Measurements from ENCODE around the gene SPOCK1. TPM values are rescaled to one million over a fixed set of nuclear protein-coding genes. Genes with fewer than 3 reads are reported as not detected.
A peak's percentile ranks its signal among the peaks of the same experiment; 100 is the strongest.

SPOCK1 gene
- total RNA-seq, 1 experiment from 2014 or later = 9.8 TPM

- peaks cover 18% of the 10 kb centered on the region for H3K4me1 ChIP-seq (ENCODE audit: insufficient read depth, low read length)
- DNase-seq = peak; percentile 72
- peak overlapping the region; percentile 72 for H3K4me2 ChIP-seq (ENCODE audit: low read length)
- POLR2A ChIA-PET (ENCODE audit: unreplicated experiment) = interaction anchor here (0.7 kb wide), 1 partner anchor 128 kb away, joined by 3 read pairs; no protein-coding TSS in a partner anchor
- no peaks in the 10 kb centered on the region for H3F3A ChIP-seq (ENCODE audit: low read length, unreplicated experiment)
- no peaks in the 10 kb centered on the region for H3K79me2 ChIP-seq (ENCODE audit: low read length)
- H3K36me3 ChIP-seq (ENCODE audit: low read depth, low read length) = no peaks in the 10 kb centered on the region
- no peaks in the 10 kb centered on the region for H3K9me3 ChIP-seq (ENCODE audit: low read length)
- intact Hi-C loops (cut with micrococcal nuclease) = no loop called here
- BruUV-seq (replicated peaks) = no TSS peak
- H3K9ac ChIP-seq (ENCODE audit: low read length) = no peak overlapping the region
- no peak for TF ChIP-seq EZH2phosphoT487 (IDR thresholded peaks at IDR 0.05; ENCODE audit: borderline replicate concordance, low read length)
- TF ChIP-seq CTCF (conservative IDR thresholded peaks at IDR 0.05; ENCODE audit: low read depth, low read length) = no peak
- no peak for TF ChIP-seq EZH2 (IDR thresholded peaks at IDR 0.05; ENCODE audit: low read length, unreplicated experiment)
- no peaks in the 10 kb centered on the region for H3K27me3 ChIP-seq (ENCODE audit: low read length)
- H2AFZ ChIP-seq (ENCODE audit: low read length) = peak overlapping the region; percentile 38; the same call in 1 of the 2 replicates
- CTCF ChIA-PET = interaction anchor here (0.5 to 1.1 kb wide), 3 partner anchors 18 to 128 kb away, joined by 3 to 5 read pairs (median 5); no protein-coding TSS in a partner anchor
- peak overlapping the region; percentile 27; the same call in 1 of the 2 replicates for H3K4me3 ChIP-seq (ENCODE audit: low read length)
- no peaks in the 10 kb centered on the region for H4K20me1 ChIP-seq (ENCODE audit: low read length)
- no peaks in the 10 kb centered on the region for H3K9me2 ChIP-seq (replicated peaks; ENCODE audit: low read length)
- H3K27ac ChIP-seq (ENCODE audit: low read length) = peak overlapping the region; percentile 48
- peak; percentile 86 for ATAC-seq
Observed at GRCh38 chr5:137370096-137371071, 128.7 kb downstream of the SPOCK1 start.

GRCh38 chr5:137368651-137369050 is 130.5 kb downstream of the SPOCK1 start:
- Histone ChIP-seq H3K9me3 (ENCODE audit: low read length) (no peaks in the 10 kb centered on the region), H4K20me1 (ENCODE audit: low read length) (no peaks in the 10 kb centered on the region), H3K4me2 (ENCODE audit: low read length) (no peak overlapping the region), H3K9me2 (replicated peaks; ENCODE audit: low read length) (no peaks in the 10 kb centered on the region), H3K79me2 (ENCODE audit: low read length) (no peaks in the 10 kb centered on the region), H3F3A (ENCODE audit: low read length, unreplicated experiment) (no peaks in the 10 kb centered on the region), H3K27me3 (ENCODE audit: low read length) (no peaks in the 10 kb centered on the region), H3K9ac (ENCODE audit: low read length) (no peak overlapping the region), H3K36me3 (ENCODE audit: low read depth, low read length) (no peaks in the 10 kb centered on the region), H2AFZ (ENCODE audit: low read length) (no peak overlapping the region), H3K27ac (ENCODE audit: low read length) (no peak overlapping the region), H3K4me3 (ENCODE audit: low read length) (no peak overlapping the region), H3K4me1 (ENCODE audit: insufficient read depth, low read length) (peaks cover 18% of the 10 kb centered on the region)
- TF ChIP-seq CTCF (conservative IDR thresholded peaks at IDR 0.05; ENCODE audit: low read depth, low read length) (no peak), EZH2 (IDR thresholded peaks at IDR 0.05; ENCODE audit: low read length, unreplicated experiment) (no peak), EZH2phosphoT487 (IDR thresholded peaks at IDR 0.05; ENCODE audit: borderline replicate concordance, low read length) (no peak)
- DNase-seq (no peak), ATAC-seq (no peak)
- ChIA-PET CTCF (no interaction called here), POLR2A (ENCODE audit: unreplicated experiment) (no interaction called here)
- BruUV-seq (replicated peaks) = no TSS peak
- intact Hi-C loops (cut with micrococcal nuclease) = no loop called here

- ChIA-PET CTCF (no interaction called here), POLR2A (ENCODE audit: unreplicated experiment) (no interaction called here)
- no peak for DNase-seq
- Histone ChIP-seq H4K20me1 (ENCODE audit: low read length) (no peaks in the 10 kb centered on the region), H3K27me3 (ENCODE audit: low read length) (no peaks in the 10 kb centered on the region), H3F3A (ENCODE audit: low read length, unreplicated experiment) (no peaks in the 10 kb centered on the region), H3K9ac (ENCODE audit: low read length) (no peak overlapping the region), H3K79me2 (ENCODE audit: low read length) (no peaks in the 10 kb centered on the region), H3K4me1 (ENCODE audit: insufficient read depth, low read length) (peaks cover 18% of the 10 kb centered on the region), H3K4me2 (ENCODE audit: low read length) (no peak overlapping the region), H3K4me3 (ENCODE audit: low read length) (no peak overlapping the region), H3K36me3 (ENCODE audit: low read depth, low read length) (no peaks in the 10 kb centered on the region), H3K27ac (ENCODE audit: low read length) (no peak overlapping the region), H3K9me2 (replicated peaks; ENCODE audit: low read length) (no peaks in the 10 kb centered on the region), H3K9me3 (ENCODE audit: low read length) (no peaks in the 10 kb centered on the region), H2AFZ (ENCODE audit: low read length) (no peak overlapping the region)
- TF ChIP-seq EZH2 (IDR thresholded peaks at IDR 0.05; ENCODE audit: low read length, unreplicated experiment) (no peak), EZH2phosphoT487 (IDR thresholded peaks at IDR 0.05; ENCODE audit: borderline replicate concordance, low read length) (no peak), CTCF (conservative IDR thresholded peaks at IDR 0.05; ENCODE audit: low read depth, low read length) (no peak)
- intact Hi-C loops (cut with micrococcal nuclease) = no loop called here
- BruUV-seq (replicated peaks) = no TSS peak
- no peak for ATAC-seq
Observed at GRCh38 chr5:137367951-137368350, 131.2 kb downstream of the SPOCK1 start.
